ENCODE data around the gene GSK3B. TPM values are rescaled to one million over a fixed set of nuclear protein-coding genes. Genes with fewer than 3 reads are reported as not detected.

The GSK3B gene
- total and polyA plus RNA-seq, 10 of the 15 experiments (the other 5 are each of a cell fraction or from before 2014, with no cell fraction given): 8.5 to 49.8 (median 25.5) TPM

GRCh38 chr3:119831941-119832371 lies 262.3 kb downstream of the GSK3B start:
- TF ChIP-seq FOXM1 (IDR thresholded peaks at IDR 0.05; ENCODE audit: low read depth, low read length) (no peak), BMI1 (IDR thresholded peaks at IDR 0.05; ENCODE audit: borderline replicate concordance) (no peak), ZNF622 (IDR thresholded peaks at IDR 0.05) (no peak), PBX3 (IDR thresholded peaks at IDR 0.05; ENCODE audit: insufficient replicate concordance, low read depth, low read length) (no peak), MAX (IDR thresholded peaks at IDR 0.05; ENCODE audit: low read depth, low read length) (no peak), BACH1 (IDR thresholded peaks at IDR 0.05; ENCODE audit: borderline replicate concordance) (no peak), MTA3 (IDR thresholded peaks at IDR 0.05; ENCODE audit: borderline replicate concordance, low read length) (no peak), MLLT1 (IDR thresholded peaks at IDR 0.05) (no peak), HCFC1 (IDR thresholded peaks at IDR 0.05; ENCODE audit: low read length) (no peak), HDAC6 (IDR thresholded peaks at IDR 0.05; ENCODE audit: unreplicated experiment) (no peak), NR2C2 (IDR thresholded peaks at IDR 0.05; ENCODE audit: borderline replicate concordance, control insufficient read depth, insufficient read length, low read depth) (no peak)
- TF ChIP-seq, protein P1, sequence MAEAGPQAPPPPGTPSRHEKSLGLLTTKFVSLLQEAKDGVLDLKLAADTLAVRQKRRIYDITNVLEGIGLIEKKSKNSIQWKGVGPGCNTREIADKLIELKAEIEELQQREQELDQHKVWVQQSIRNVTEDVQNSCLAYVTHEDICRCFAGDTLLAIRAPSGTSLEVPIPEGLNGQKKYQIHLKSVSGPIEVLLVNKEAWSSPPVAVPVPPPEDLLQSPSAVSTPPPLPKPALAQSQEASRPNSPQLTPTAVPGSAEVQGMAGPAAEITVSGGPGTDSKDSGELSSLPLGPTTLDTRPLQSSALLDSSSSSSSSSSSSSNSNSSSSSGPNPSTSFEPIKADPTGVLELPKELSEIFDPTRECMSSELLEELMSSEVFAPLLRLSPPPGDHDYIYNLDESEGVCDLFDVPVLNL (IDR thresholded peaks at IDR 0.05; ENCODE audit: low read depth, low read length): no peak
- peaks cover 0 to 3% of the 10 kb centered on the region in 2 experiments; a peak in 1 of 4 replicates for H3K36me3 ChIP-seq (ENCODE audit: control insufficient read depth in 2 of 2, insufficient read depth in 2 of 2, low read length in 1 of 2)
- no peak overlapping the region for H3K27ac ChIP-seq (ENCODE audit: control insufficient read depth, insufficient read depth)
- in situ Hi-C loops (cut with MboI): no loop called here
- POLR2A ChIA-PET: interaction anchor here (0.7 kb wide), 1 partner anchor 228 kb away, joined by 3 read pairs; no protein-coding TSS in a partner anchor
- H3K79me2 ChIP-seq (ENCODE audit: control insufficient read depth, insufficient read depth, low read length): no peaks in the 10 kb centered on the region
- no TSS peak for BruUV-seq (replicated peaks)
- no peak for FAIRE-seq
- RAD21 ChIA-PET (ENCODE audit: unreplicated experiment): no interaction called here
- no peak overlapping the region for H3K9ac ChIP-seq (ENCODE audit: control insufficient read depth, insufficient read depth, low read length)
- SMC1A ChIA-PET (ENCODE audit: uncharacterized antibody, unreplicated experiment): interaction anchor here (0.8 to 1.6 kb wide), 7 partner anchors 12 to 586 kb away, joined by 3 to 5 read pairs (median 3); no protein-coding TSS in a partner anchor
- H3K9me3 ChIP-seq (replicated peaks; ENCODE audit: control insufficient read depth, insufficient read depth, low read length): no peaks in the 10 kb centered on the region
- no peak for ATAC-seq
- H3K27me3 ChIP-seq (replicated peaks in 1 of 2; ENCODE audit: control insufficient read depth in 2 of 2, insufficient read depth in 2 of 2, low read length in 1 of 2): no peaks in the 10 kb centered on the region
- DNase-seq (ENCODE audit: low read depth, low spot score): no peak
- CTCF ChIA-PET: interaction anchor here (0.6 to 2.8 kb wide), 7 partner anchors 17 to 803 kb away, joined by 3 to 12 read pairs (median 4); no protein-coding TSS in a partner anchor
- no peak overlapping the region for H3K4me3 ChIP-seq
- H2AFZ ChIP-seq (ENCODE audit: control insufficient read depth, low read depth, low read length): no peak overlapping the region
- intact Hi-C loops (cut with micrococcal nuclease; ENCODE audit: unreplicated experiment): no loop called here
- H3K4me2 ChIP-seq (ENCODE audit: control insufficient read depth, insufficient read depth): no peak overlapping the region
- WGBS (ENCODE audit: insufficient coverage, insufficient replicate concordance, low lambda C conversion rate, missing lambda C conversion rate): 7% methylated on average over 1 of the region's 1 CpG
- H3K4me1 ChIP-seq (ENCODE audit: control insufficient read depth, insufficient read depth, low read length): no peaks in the 10 kb centered on the region
- H4K20me1 ChIP-seq (ENCODE audit: control insufficient read depth, insufficient read depth): no peaks in the 10 kb centered on the region
